ENCODE results near the gene PRSS50.

DNA sequence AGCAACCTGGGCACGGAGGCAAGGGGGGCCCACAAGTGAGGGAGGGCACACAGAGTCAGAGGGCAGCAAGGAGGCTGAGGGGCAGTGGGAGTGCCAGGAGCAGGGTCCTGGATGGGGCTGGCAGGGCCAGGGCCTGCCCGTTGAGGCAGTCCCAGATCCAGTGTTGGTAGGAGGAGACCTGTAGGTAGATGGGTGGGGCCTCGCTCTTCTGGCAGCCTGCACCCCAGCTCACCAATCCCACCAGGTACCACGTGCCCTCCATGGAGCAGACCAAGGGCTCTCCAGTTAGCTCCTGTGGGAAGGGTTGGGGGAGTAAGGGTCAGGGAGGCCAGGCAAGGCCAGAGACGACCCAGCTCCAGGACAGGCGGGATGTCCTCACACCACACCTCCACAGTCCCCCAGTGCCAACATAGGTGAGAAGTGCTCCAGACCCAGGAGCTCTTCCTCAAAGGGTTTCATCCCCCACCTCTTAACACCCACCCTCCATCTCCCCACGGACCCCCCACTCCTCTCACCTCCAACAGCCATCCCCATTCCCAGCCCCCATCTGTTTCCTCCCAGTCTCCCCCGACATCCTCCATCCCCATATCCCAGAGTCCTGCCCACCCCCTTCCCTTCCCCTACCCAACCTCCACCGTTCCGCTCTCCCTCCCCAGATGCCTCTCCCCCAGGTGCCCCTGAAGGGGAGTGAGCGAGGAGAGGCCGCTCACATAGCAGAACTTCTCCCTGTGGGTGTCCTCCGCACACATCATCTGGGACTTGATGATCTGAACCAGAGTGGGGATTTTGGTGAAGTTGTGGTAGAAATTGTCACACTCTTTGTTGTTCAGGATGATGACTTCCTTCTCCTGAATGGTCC is 5.2 kb downstream of the PRSS50 start:
- no peak for TF ChIP-seq RAD21 (IDR thresholded peaks at IDR 0.05)
- TF ChIP-seq, protein P1, sequence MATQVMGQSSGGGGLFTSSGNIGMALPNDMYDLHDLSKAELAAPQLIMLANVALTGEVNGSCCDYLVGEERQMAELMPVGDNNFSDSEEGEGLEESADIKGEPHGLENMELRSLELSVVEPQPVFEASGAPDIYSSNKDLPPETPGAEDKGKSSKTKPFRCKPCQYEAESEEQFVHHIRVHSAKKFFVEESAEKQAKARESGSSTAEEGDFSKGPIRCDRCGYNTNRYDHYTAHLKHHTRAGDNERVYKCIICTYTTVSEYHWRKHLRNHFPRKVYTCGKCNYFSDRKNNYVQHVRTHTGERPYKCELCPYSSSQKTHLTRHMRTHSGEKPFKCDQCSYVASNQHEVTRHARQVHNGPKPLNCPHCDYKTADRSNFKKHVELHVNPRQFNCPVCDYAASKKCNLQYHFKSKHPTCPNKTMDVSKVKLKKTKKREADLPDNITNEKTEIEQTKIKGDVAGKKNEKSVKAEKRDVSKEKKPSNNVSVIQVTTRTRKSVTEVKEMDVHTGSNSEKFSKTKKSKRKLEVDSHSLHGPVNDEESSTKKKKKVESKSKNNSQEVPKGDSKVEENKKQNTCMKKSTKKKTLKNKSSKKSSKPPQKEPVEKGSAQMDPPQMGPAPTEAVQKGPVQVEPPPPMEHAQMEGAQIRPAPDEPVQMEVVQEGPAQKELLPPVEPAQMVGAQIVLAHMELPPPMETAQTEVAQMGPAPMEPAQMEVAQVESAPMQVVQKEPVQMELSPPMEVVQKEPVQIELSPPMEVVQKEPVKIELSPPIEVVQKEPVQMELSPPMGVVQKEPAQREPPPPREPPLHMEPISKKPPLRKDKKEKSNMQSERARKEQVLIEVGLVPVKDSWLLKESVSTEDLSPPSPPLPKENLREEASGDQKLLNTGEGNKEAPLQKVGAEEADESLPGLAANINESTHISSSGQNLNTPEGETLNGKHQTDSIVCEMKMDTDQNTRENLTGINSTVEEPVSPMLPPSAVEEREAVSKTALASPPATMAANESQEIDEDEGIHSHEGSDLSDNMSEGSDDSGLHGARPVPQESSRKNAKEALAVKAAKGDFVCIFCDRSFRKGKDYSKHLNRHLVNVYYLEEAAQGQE (IDR thresholded peaks at IDR 0.05): no peak
- TF ChIP-seq, protein P2, sequence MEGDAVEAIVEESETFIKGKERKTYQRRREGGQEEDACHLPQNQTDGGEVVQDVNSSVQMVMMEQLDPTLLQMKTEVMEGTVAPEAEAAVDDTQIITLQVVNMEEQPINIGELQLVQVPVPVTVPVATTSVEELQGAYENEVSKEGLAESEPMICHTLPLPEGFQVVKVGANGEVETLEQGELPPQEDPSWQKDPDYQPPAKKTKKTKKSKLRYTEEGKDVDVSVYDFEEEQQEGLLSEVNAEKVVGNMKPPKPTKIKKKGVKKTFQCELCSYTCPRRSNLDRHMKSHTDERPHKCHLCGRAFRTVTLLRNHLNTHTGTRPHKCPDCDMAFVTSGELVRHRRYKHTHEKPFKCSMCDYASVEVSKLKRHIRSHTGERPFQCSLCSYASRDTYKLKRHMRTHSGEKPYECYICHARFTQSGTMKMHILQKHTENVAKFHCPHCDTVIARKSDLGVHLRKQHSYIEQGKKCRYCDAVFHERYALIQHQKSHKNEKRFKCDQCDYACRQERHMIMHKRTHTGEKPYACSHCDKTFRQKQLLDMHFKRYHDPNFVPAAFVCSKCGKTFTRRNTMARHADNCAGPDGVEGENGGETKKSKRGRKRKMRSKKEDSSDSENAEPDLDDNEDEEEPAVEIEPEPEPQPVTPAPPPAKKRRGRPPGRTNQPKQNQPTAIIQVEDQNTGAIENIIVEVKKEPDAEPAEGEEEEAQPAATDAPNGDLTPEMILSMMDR (IDR thresholded peaks at IDR 0.05; ENCODE audit: low read depth, low read length, missing input control): no peak
- no peak for TF ChIP-seq TAF1 (conservative IDR thresholded peaks at IDR 0.05)
- no peak for TF ChIP-seq RXRA (IDR thresholded peaks at IDR 0.05)
- no peak for TF ChIP-seq EGR1 (IDR thresholded peaks at IDR 0.05; ENCODE audit: low read depth in 2 of 2)
- TF ChIP-seq YY1 (IDR thresholded peaks at IDR 0.05): no peak

Data from liver (tissue), 3 donors.